Cardiac muscle cell (in vitro differentiated cells and primary cell): ENCODE measurements around the gene SEL1L2. TPM values are rescaled to one million over a fixed set of nuclear protein-coding genes. Genes with fewer than 3 reads are reported as not detected.

Source experiments
- DNase-seq, 2 donors: peaks; one replicate each; pipeline versions ENCODE4 v3.0.0 to v3.0.0-alpha.2; 2010 to 2017; ENCODE audit warnings: low read depth in 1 of 2, low spot score in 1 of 2
- H3K27ac ChIP-seq: fragments of 200-600 bp; sonication (generic); 2 replicates; pipeline ENCODE4 v1.5.1; 2016
- H3K27me3 ChIP-seq: fragments of 200-600 bp; sonication (generic); 2 replicates; pipeline ENCODE4 v1.6.0; 2016; ENCODE audit warnings: control low read depth
- H3K36me3 ChIP-seq: fragments of 200-600 bp; sonication (generic); 2 replicates; pipeline ENCODE4 v1.5.1; 2016; ENCODE audit warnings: control low read depth
- H3K4me1 ChIP-seq: fragments of 200-600 bp; sonication (generic); 2 replicates; pipeline ENCODE4 v1.8.1; 2017; ENCODE audit warnings: low read depth, mild to moderate bottlenecking, mixed run types
- H3K4me3 ChIP-seq: fragments of 200-600 bp; sonication (generic); 2 replicates; pipeline ENCODE4 v1.5.1; 2016; ENCODE audit warnings: mild to moderate bottlenecking
- H3K9me3 ChIP-seq: fragments of 200-600 bp; sonication (generic); 2 replicates; pipeline ENCODE4 v1.5.1; 2017; ENCODE audit warnings: low read depth, mild to moderate bottlenecking, control low read depth
- polyA plus RNA-seq: library from polyadenylated mRNA; unstranded; fragments of >200 nt; fragmentation: Nextera tagmentation; extraction: Ambion mirVana; gene quantifications from 2 replicates; pipeline ENCODE4 v1.2.1, GENCODE V29; 2016
- total RNA-seq: library from RNA; depleted of rRNA; stranded (reverse); fragments of >200 nt; gene quantifications from 2 replicates; pipeline ENCODE4 v1.2.3, GENCODE V29; 2016
- TF ChIP-seq, protein P1 (sequence below): IDR thresholded peaks from 2 replicates; pipeline ENCODE4 v1.5.1; 2012; ENCODE audit warnings: low read depth, mild to moderate bottlenecking, low read length

SEL1L2 gene
- total and polyA plus RNA-seq, 2 experiments from 2014 or later = not detected

DNA sequence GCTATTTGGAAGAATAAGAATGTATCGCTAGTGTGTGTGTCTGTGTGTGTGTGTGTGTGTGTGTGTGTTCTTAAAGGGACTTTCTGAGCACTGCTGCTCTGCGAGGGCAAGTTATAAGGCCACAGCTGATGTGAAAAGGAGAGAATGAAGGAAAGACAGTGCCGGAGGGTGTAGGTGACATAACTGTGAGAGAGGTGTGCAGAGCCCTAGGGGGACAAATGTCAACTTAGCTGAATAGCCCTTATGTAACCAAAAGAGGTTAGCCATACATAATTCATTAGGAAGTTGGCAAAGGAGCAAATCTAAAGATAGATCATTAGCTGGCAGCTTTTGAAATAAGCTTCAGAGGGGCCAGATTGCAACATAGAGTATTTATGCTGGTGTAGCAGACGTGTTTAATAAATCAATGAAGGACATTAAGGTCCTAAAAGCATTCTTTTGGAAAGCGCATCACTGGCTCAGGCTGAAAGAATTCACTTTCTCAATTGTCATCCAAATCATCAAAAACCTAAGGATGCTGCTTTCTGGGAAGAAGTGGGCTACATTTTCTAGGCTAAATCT lies 124.5 kb downstream of the SEL1L2 start:
- no peak for DNase-seq
- Histone ChIP-seq H3K27me3 (no peaks in the 10 kb centered on the region), H3K9me3 (no peaks in the 10 kb centered on the region), H3K4me3 (no peak overlapping the region), H3K4me1 (peaks cover 12% of the 10 kb centered on the region), H3K27ac (no peak overlapping the region), H3K36me3 (no peaks in the 10 kb centered on the region)
- TF ChIP-seq, protein P1, sequence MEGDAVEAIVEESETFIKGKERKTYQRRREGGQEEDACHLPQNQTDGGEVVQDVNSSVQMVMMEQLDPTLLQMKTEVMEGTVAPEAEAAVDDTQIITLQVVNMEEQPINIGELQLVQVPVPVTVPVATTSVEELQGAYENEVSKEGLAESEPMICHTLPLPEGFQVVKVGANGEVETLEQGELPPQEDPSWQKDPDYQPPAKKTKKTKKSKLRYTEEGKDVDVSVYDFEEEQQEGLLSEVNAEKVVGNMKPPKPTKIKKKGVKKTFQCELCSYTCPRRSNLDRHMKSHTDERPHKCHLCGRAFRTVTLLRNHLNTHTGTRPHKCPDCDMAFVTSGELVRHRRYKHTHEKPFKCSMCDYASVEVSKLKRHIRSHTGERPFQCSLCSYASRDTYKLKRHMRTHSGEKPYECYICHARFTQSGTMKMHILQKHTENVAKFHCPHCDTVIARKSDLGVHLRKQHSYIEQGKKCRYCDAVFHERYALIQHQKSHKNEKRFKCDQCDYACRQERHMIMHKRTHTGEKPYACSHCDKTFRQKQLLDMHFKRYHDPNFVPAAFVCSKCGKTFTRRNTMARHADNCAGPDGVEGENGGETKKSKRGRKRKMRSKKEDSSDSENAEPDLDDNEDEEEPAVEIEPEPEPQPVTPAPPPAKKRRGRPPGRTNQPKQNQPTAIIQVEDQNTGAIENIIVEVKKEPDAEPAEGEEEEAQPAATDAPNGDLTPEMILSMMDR = no peak

DNA sequence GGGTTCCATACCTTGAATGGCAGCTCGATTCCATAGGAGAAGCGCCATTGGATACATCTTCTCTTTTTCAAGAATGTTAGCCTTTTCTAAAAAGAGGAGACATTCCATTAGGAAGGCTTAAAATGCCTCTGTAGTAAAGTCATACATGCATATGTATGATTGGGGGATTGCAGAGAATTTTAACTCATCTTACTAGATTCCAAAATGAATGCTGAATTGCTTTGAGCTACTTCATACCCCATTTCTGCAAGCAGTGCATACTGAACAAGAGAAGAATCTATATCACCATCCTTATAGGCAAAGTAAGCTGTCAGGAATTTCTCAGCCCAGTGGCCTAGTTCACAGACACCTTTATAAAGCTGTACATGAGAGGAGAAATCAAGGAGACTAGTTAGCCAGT lies 125.3 kb downstream of the SEL1L2 start:
- no peak overlapping the region for H3K4me3 ChIP-seq
- DNase-seq = no peak
- no peak overlapping the region for H3K27ac ChIP-seq
- no peaks in the 10 kb centered on the region for H3K27me3 ChIP-seq
- peaks cover 12% of the 10 kb centered on the region for H3K4me1 ChIP-seq
- H3K9me3 ChIP-seq = no peaks in the 10 kb centered on the region
- TF ChIP-seq, protein P1 = no peak
- no peaks in the 10 kb centered on the region for H3K36me3 ChIP-seq

DNA sequence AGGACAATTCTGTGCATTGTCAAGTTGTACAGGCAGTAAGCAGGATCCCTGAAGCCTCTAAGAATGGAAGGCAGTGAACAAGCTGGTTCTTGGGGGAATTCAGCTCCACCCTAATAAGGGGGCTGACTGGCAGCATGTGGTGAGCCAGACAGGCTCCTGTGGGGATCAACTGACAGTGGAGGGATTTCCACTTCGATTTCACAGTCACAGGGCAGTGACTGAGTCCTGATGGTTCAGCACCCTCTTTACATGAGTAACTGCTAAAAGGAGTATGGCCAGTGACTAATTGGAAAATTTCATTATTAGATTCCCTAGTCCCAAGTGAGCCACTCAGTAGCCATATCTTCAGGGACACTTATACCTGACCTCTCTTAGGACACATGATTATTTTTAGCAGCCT lies 127.2 kb downstream of the SEL1L2 start:
- no peaks in the 10 kb centered on the region for H3K36me3 ChIP-seq
- TF ChIP-seq, protein P1 = no peak
- no peaks in the 10 kb centered on the region for H3K4me1 ChIP-seq
- DNase-seq = no peak
- H3K4me3 ChIP-seq = no peak overlapping the region
- no peaks in the 10 kb centered on the region for H3K9me3 ChIP-seq
- H3K27ac ChIP-seq = no peak overlapping the region
- H3K27me3 ChIP-seq = no peaks in the 10 kb centered on the region

DNA sequence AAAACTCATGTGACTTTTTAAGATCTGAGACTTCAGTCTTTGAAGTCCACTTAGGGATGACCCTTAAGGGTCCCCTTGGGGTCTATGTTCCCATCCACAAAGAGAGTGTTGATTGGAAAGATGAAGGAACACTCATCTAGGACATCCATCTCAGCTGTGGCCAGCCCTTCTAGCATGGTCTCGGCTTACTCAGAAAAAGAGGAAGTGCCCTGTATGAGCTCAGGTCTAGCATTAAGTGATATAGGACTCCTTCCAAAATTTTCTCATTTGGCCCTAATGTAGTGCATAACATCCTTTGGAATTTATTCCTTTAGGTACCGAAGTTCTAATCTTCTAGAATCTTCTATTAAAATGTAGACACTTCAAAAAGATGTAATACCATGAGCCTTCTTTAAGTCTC lies 128.2 kb downstream of the SEL1L2 start:
- Histone ChIP-seq H3K4me3 (no peak overlapping the region), H3K4me1 (no peaks in the 10 kb centered on the region), H3K27me3 (no peaks in the 10 kb centered on the region), H3K27ac (no peak overlapping the region), H3K9me3 (no peaks in the 10 kb centered on the region), H3K36me3 (no peaks in the 10 kb centered on the region)
- TF ChIP-seq, protein P1 = no peak
- no peak for DNase-seq

DNA sequence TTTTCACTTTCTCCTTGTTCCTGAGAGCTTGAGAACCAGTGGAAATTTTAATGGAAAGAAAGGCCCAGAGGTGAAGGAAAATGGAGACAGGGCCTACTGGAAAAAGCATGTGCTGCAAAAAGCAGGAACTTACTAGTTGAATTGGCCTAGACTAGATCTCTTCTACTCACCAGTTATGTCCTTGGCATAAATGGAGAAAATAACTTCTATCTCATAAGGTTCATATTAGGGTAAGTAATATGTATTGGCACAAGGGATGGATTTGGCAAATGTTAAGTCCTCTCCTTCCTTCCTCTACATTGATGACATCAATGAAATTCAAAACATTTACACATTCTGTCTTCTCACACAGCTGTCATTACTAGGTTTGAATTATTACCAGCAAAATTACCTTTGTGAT lies 131.5 kb downstream of the SEL1L2 start:
- no peaks in the 10 kb centered on the region for H3K36me3 ChIP-seq
- DNase-seq = no peak
- H3K9me3 ChIP-seq = no peaks in the 10 kb centered on the region
- H3K27ac ChIP-seq = no peak overlapping the region
- no peaks in the 10 kb centered on the region for H3K27me3 ChIP-seq
- H3K4me1 ChIP-seq = no peaks in the 10 kb centered on the region
- TF ChIP-seq, protein P1 = no peak
- no peak overlapping the region for H3K4me3 ChIP-seq

DNA sequence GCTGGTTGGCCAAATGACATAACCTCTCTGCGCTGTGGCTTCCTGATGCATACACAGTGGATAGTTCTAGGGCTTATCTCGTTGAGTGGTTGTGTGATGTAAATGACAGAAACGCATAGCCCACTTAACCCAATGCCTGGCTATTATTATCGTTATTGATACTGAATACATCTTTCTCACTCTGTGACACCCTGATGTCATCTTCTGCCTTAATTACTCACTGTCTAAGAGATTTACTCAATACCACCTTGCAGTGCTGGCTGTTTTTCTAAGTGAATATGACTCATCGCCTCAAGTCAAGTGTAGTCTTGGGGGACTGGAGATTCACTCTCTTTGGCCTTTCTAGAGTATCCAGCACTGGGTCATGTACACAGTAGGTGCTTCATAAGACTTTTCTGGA lies 132.0 kb downstream of the SEL1L2 start:
- H3K27me3 ChIP-seq = no peaks in the 10 kb centered on the region
- no peak overlapping the region for H3K4me3 ChIP-seq
- no peaks in the 10 kb centered on the region for H3K9me3 ChIP-seq
- DNase-seq = no peak
- TF ChIP-seq, protein P1 = no peak
- no peaks in the 10 kb centered on the region for H3K4me1 ChIP-seq
- no peaks in the 10 kb centered on the region for H3K36me3 ChIP-seq
- H3K27ac ChIP-seq = no peak overlapping the region
